HepG2 (cell line): ENCODE results near the gene FXYD1. TPM values are rescaled to one million over a fixed set of nuclear protein-coding genes. Genes with fewer than 3 reads are reported as not detected.

ENCODE experiments used
- ADNP ChIP-seq: sonication (generic); formaldehyde crosslinking; IDR thresholded peaks from 2 replicates; pipeline ENCODE4 v1.4.0; 2020; ENCODE audit warnings: missing genetic modification reagents
- ATM ChIP-seq: fragments of 450-650 bp; IDR thresholded peaks from 2 replicates; pipeline ENCODE4 v1.7.1; 2017; ENCODE audit warnings: mild to moderate bottlenecking, borderline replicate concordance
- EP300 ChIP-seq, 3 experiments: sonication (generic) in 1 of 3; formaldehyde crosslinking in 1 of 3; IDR thresholded peaks; 2 replicates each; pipeline versions ENCODE4 v1.5.1 to v1.6.1; 2011 to 2020; ENCODE audit warnings: low read depth in 2 of 3, low read length in 2 of 3, borderline replicate concordance in 1 of 3, improper control_type of control experiment in 1 of 3, mild to moderate bottlenecking in 1 of 3, missing genetic modification reagents in 1 of 3, moderate library complexity in 1 of 3
- HHEX ChIP-seq: IDR thresholded peaks from 2 replicates; pipeline ENCODE4 v1.6.1; 2016; ENCODE audit warnings: control low read depth
- IKZF1 ChIP-seq: fragments of 450-650 bp; IDR thresholded peaks from 2 replicates; pipeline ENCODE4 v1.7.1; 2016
- JUNB ChIP-seq: sonication (generic); formaldehyde crosslinking; IDR thresholded peaks from 2 replicates; pipeline ENCODE4 v1.8.0; 2022; ENCODE audit warnings: missing genetic modification reagents, mild to moderate bottlenecking, borderline replicate concordance
- KDM3A ChIP-seq: IDR thresholded peaks from 2 replicates; pipeline ENCODE4 v1.6.1; 2018; ENCODE audit warnings: low read depth, missing compliant biosample characterization
- PRMT3 ChIP-seq: sonication (generic); formaldehyde crosslinking; IDR thresholded peaks from 2 replicates; pipeline ENCODE4 v1.8.1; 2022; ENCODE audit warnings: low read depth, mild to moderate bottlenecking, moderate library complexity, missing genetic modification reagents, borderline replicate concordance
- RFX1 ChIP-seq: fragments of 450-650 bp; IDR thresholded peaks from 2 replicates; pipeline ENCODE4 v1.6.1; 2017
- RFXANK ChIP-seq: IDR thresholded peaks from 2 replicates; pipeline ENCODE4 v1.6.1; 2016
- RNF2 ChIP-seq: fragments of 450-650 bp; conservative IDR thresholded peaks from 2 replicates; pipeline ENCODE4 v1.6.1; 2016; ENCODE audit warnings: low read depth
- SALL1 ChIP-seq: sonication (generic); formaldehyde crosslinking; IDR thresholded peaks from 2 replicates; pipeline ENCODE4 v1.8.0; 2022; ENCODE audit warnings: mild to moderate bottlenecking, missing genetic modification reagents
- TBL1XR1 ChIP-seq: fragments of 150-350 bp; IDR thresholded peaks from 2 replicates; pipeline ENCODE4 v1.6.1; 2014; ENCODE audit warnings: borderline replicate concordance, low read length; ENCODE audit not compliant: partially characterized antibody
- TCF12 ChIP-seq, 2 experiments: fragments of 450-650 bp in 1 of 2; sonication (generic) in 1 of 2; formaldehyde crosslinking in 1 of 2; IDR thresholded peaks; 2 replicates each; pipeline versions ENCODE4 v1.6.1 to v1.8.0; 2017 to 2022; ENCODE audit warnings: antibody characterized with exemption in 1 of 2, mild to moderate bottlenecking in 1 of 2, missing genetic modification reagents in 1 of 2, moderate library complexity in 1 of 2
- TFE3 ChIP-seq: IDR thresholded peaks from 2 replicates; pipeline ENCODE4 v1.6.1; 2016
- ZBTB10 ChIP-seq: sonication (generic); formaldehyde crosslinking; IDR thresholded peaks from 2 replicates; pipeline ENCODE4 v1.4.0; 2020; ENCODE audit warnings: missing genetic modification reagents, borderline replicate concordance
- ZBTB4 ChIP-seq: sonication (generic); formaldehyde crosslinking; IDR thresholded peaks from 2 replicates; pipeline ENCODE4 v1.4.0; 2020; ENCODE audit warnings: missing genetic modification reagents, mild to moderate bottlenecking, borderline replicate concordance
- ZKSCAN1 ChIP-seq: fragments of 150-350 bp; IDR thresholded peaks from 2 replicates; pipeline ENCODE4 v1.6.1; 2014; ENCODE audit warnings: low read length
- ZNF136 ChIP-seq: sonication (generic); formaldehyde crosslinking; IDR thresholded peaks from 2 replicates; pipeline ENCODE4 v1.8.1; 2022; ENCODE audit warnings: low read depth, mild to moderate bottlenecking, moderate library complexity, missing genetic modification reagents
- ZNF260 ChIP-seq: sonication (generic); formaldehyde crosslinking; IDR thresholded peaks from 2 replicates; pipeline ENCODE4 v1.4.0; 2020; ENCODE audit warnings: missing genetic modification reagents, low read depth, mild to moderate bottlenecking, borderline replicate concordance
- ZNF441 ChIP-seq: sonication (generic); formaldehyde crosslinking; IDR thresholded peaks from 2 replicates; pipeline ENCODE4 v1.7.0; 2021; ENCODE audit warnings: missing genetic modification reagents, borderline replicate concordance
- ZNF790 ChIP-seq: sonication (generic); formaldehyde crosslinking; IDR thresholded peaks from 2 replicates; pipeline ENCODE4 v1.8.0; 2022; ENCODE audit warnings: missing genetic modification reagents, mild to moderate bottlenecking, borderline replicate concordance
- polyA plus RNA-seq, 8 experiments: library from polyadenylated mRNA; depleted of rRNA in 3 of 8; stranded (reverse) in 7 of 8; unstranded in 1 of 8; fragments of >200 nt; fragmentation: Illumina TruSeq in 4 of 8; extraction: Trizol in 4 of 8; gene quantifications; 2 replicates each; pipeline versions ENCODE4 v1.2.1 to v1.2.3, GENCODE V29; 2011 to 2016; ENCODE audit warnings: low read depth in 4 of 8, missing spikeins in 1 of 8, mixed read lengths in 1 of 8; ENCODE audit not compliant: insufficient read depth in 1 of 8
- total RNA-seq, 5 experiments: library from RNA; depleted of rRNA; stranded (reverse); fragments of >200 nt; fragmentation: Illumina TruSeq; extraction: Trizol; gene quantifications; 2 replicates each; pipeline ENCODE4 v1.2.3, GENCODE V29; 2016; ENCODE audit warnings: low read depth in 1 of 5
- TF ChIP-seq, protein P1 (sequence below): sonication (generic); formaldehyde crosslinking; IDR thresholded peaks from 2 replicates; pipeline ENCODE4 v1.4.0; 2020; ENCODE audit warnings: missing genetic modification reagents

FXYD1 gene
- total and polyA plus RNA-seq, 2 of the 13 experiments (the other 11 are each of a cell fraction or from before 2014, with no cell fraction given) = 31.2 TPM; not detected in 1

GRCh38 chr19:35107545-35107944 lies 31.1 kb upstream of the FXYD1 start (continued):
- no peak for TF ChIP-seq TCF12 (IDR thresholded peaks at IDR 0.05)
- no peak for TF ChIP-seq TCF12 (CRISPR knock-in tag; IDR thresholded peaks at IDR 0.05)
- TF ChIP-seq ZNF136 (CRISPR knock-in tag) = no peak
- TF ChIP-seq RFXANK (CRISPR knock-in tag) = no peak
- no peak for TF ChIP-seq KDM3A (CRISPR knock-in tag)
- TF ChIP-seq RFX1 = no peak
- no peak for TF ChIP-seq IKZF1
- TF ChIP-seq ZBTB10 (CRISPR knock-in tag) = no peak
- TF ChIP-seq HHEX (CRISPR knock-in tag) = no peak
- TF ChIP-seq ZNF790 (CRISPR knock-in tag) = no peak
- TF ChIP-seq ZBTB4 (CRISPR knock-in tag) = no peak
- TF ChIP-seq, protein P1, sequence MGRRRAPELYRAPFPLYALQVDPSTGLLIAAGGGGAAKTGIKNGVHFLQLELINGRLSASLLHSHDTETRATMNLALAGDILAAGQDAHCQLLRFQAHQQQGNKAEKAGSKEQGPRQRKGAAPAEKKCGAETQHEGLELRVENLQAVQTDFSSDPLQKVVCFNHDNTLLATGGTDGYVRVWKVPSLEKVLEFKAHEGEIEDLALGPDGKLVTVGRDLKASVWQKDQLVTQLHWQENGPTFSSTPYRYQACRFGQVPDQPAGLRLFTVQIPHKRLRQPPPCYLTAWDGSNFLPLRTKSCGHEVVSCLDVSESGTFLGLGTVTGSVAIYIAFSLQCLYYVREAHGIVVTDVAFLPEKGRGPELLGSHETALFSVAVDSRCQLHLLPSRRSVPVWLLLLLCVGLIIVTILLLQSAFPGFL (CRISPR knock-in tag) = no peak
- no peak for TF ChIP-seq RNF2
- TF ChIP-seq TFE3 (CRISPR knock-in tag) = 0 out of 2 replicates have a peak, but pooled peaks have one; percentile 16
- TF ChIP-seq ZKSCAN1 = peak; percentile 98
- no peak for TF ChIP-seq ATM
- no peak for TF ChIP-seq PRMT3 (CRISPR knock-in tag)
- peak; percentile 37; the same call in 1 of the 2 replicates for TF ChIP-seq SALL1 (CRISPR knock-in tag)
- TF ChIP-seq JUNB (CRISPR knock-in tag) = no peak; the same call in 1 of the 2 replicates
- peak in 1 of 2 experiments; percentile 70; a peak in 2 of 4 replicates for TF ChIP-seq EP300 (IDR thresholded peaks at IDR 0.05; ENCODE audit: low read depth in 2 of 2, low read length in 2 of 2)
- TF ChIP-seq EP300 (CRISPR knock-in tag; IDR thresholded peaks at IDR 0.05; ENCODE audit: borderline replicate concordance) = peak; percentile 69; the same call in 1 of the 2 replicates
- no peak for TF ChIP-seq TBL1XR1
- TF ChIP-seq ADNP = no peak
- TF ChIP-seq ZNF260 (CRISPR knock-in tag) = no peak
- no peak for TF ChIP-seq ZNF441 (CRISPR knock-in tag)
